K562 (cell line): ENCODE measurements around the gene C1orf74. TPM values are rescaled to one million over a fixed set of nuclear protein-coding genes. Genes with fewer than 3 reads are reported as not detected.

ENCODE experiments used
- ARNT ChIP-seq, 2 experiments: fragments of 450-650 bp; IDR thresholded peaks; 2 replicates each; pipeline ENCODE4 v1.6.1; 2016; ENCODE audit warnings: mild to moderate bottlenecking in 1 of 2
- CCAR2 ChIP-seq: fragments of 200-400 bp; formaldehyde crosslinking; IDR thresholded peaks from 2 replicates; pipeline ENCODE4 v1.6.1; 2017; ENCODE audit warnings: mild to moderate bottlenecking, low read depth, low read length
- CXXC5 ChIP-seq: fragments of 250-450 bp; sonication (Bioruptor Pico); IDR thresholded peaks from 2 replicates; pipeline ENCODE4 v1.8.0; 2022; ENCODE audit warnings: inconsistent platforms, mild to moderate bottlenecking, moderate library complexity
- E2F6 ChIP-seq, 2 experiments: IDR thresholded peaks; 2 replicates each; pipeline ENCODE4 v1.6.1; 2011; ENCODE audit warnings: borderline replicate concordance in 1 of 2, control low read depth in 1 of 2, low read depth in 1 of 2, low read length in 1 of 2, mild to moderate bottlenecking in 1 of 2, mixed read lengths in 1 of 2, moderate library complexity in 1 of 2; ENCODE audit not compliant: insufficient read depth in 1 of 2, insufficient read length in 1 of 2, poor library complexity in 1 of 2, severe bottlenecking in 1 of 2; ENCODE audit errors: extremely low read depth in 1 of 2
- HEY1 ChIP-seq: fragments of 250-450 bp; sonication (Bioruptor Pico); IDR thresholded peaks from 2 replicates; pipeline ENCODE4 v1.5.0; 2020; ENCODE audit warnings: mild to moderate bottlenecking, moderate library complexity, borderline replicate concordance
- MAFK ChIP-seq: IDR thresholded peaks from 2 replicates; pipeline ENCODE4 v1.6.1; 2011; ENCODE audit warnings: low read length, improper control_type of control experiment
- MEIS2 ChIP-seq: fragments of 450-650 bp; IDR thresholded peaks from 2 replicates; pipeline ENCODE4 v1.6.1; 2014; ENCODE audit warnings: mild to moderate bottlenecking; ENCODE audit not compliant: partially characterized antibody
- RERE ChIP-seq: sonication (generic); formaldehyde crosslinking; IDR thresholded peaks from 2 replicates; pipeline ENCODE4 v1.8.0; 2023; ENCODE audit warnings: missing genetic modification reagents, mild to moderate bottlenecking, borderline replicate concordance
- SRSF3 ChIP-seq: fragments of 200-400 bp; formaldehyde crosslinking; IDR thresholded peaks from 2 replicates; pipeline ENCODE4 v1.6.1; 2016; ENCODE audit warnings: mild to moderate bottlenecking, low read length, moderate library complexity; ENCODE audit not compliant: insufficient read depth
- STAT6 ChIP-seq: sonication (generic); formaldehyde crosslinking; IDR thresholded peaks from 2 replicates; pipeline ENCODE4 v1.8.1; 2023; ENCODE audit warnings: mild to moderate bottlenecking, missing genetic modification reagents
- TEAD2 ChIP-seq: fragments of 450-650 bp; IDR thresholded peaks from 2 replicates; pipeline ENCODE4 v1.6.1; 2016; ENCODE audit warnings: missing genetic modification characterization, control low read depth, missing compliant biosample characterization
- XRCC5 ChIP-seq: fragments of 200-400 bp; formaldehyde crosslinking; IDR thresholded peaks from 2 replicates; pipeline ENCODE4 v1.6.1; 2017; ENCODE audit warnings: low read depth, mild to moderate bottlenecking, low read length
- ZNF134 ChIP-seq: fragments of 250-450 bp; sonication (Bioruptor Pico); conservative IDR thresholded peaks from 2 replicates; pipeline ENCODE4 v1.4.0; 2020
- ZNF197 ChIP-seq: fragments of 200-800 bp; sonication (Bioruptor generic); IDR thresholded peaks from 2 replicates; pipeline ENCODE4 v1.6.1; 2016; ENCODE audit warnings: low read depth, missing genetic modification characterization, missing compliant biosample characterization
- ZNF655 ChIP-seq: fragments of 250-450 bp; sonication (Bioruptor Pico); IDR thresholded peaks from 2 replicates; pipeline ENCODE4 v1.5.0; 2021
- polyA plus RNA-seq, 8 experiments: library from polyadenylated mRNA; depleted of rRNA in 4 of 8; stranded (reverse) in 5 of 8; unstranded in 3 of 8; fragments of >200 nt; fragmentation: Nextera tagmentation in 2 of 8; fragmentation: Illumina TruSeq in 1 of 8; extraction: Ambion mirVana in 2 of 8; extraction: Trizol in 1 of 8; gene quantifications; 2 replicates each; pipeline versions ENCODE4 v1.2.1 to v1.2.3, GENCODE V29; 2011 to 2014; ENCODE audit warnings: inconsistent platforms in 1 of 8, missing spikeins in 1 of 8
- total RNA-seq, 7 experiments: library from RNA; depleted of rRNA in 6 of 7; stranded (reverse); fragments of >200 nt in 6 of 7; fragmentation: Illumina TruSeq in 2 of 7; extraction: Trizol in 2 of 7; gene quantifications; 2 replicates each; pipeline versions ENCODE4 v1.2.1 to v1.2.3, GENCODE V29; 2011 to 2021; ENCODE audit warnings: low replicate concordance in 1 of 7

The C1orf74 gene
- total and polyA plus RNA-seq, 9 of the 15 experiments (the other 6 are each of a cell fraction or from before 2014, with no cell fraction given): 4.0 to 7.6 (median 5.7) TPM

DNA sequence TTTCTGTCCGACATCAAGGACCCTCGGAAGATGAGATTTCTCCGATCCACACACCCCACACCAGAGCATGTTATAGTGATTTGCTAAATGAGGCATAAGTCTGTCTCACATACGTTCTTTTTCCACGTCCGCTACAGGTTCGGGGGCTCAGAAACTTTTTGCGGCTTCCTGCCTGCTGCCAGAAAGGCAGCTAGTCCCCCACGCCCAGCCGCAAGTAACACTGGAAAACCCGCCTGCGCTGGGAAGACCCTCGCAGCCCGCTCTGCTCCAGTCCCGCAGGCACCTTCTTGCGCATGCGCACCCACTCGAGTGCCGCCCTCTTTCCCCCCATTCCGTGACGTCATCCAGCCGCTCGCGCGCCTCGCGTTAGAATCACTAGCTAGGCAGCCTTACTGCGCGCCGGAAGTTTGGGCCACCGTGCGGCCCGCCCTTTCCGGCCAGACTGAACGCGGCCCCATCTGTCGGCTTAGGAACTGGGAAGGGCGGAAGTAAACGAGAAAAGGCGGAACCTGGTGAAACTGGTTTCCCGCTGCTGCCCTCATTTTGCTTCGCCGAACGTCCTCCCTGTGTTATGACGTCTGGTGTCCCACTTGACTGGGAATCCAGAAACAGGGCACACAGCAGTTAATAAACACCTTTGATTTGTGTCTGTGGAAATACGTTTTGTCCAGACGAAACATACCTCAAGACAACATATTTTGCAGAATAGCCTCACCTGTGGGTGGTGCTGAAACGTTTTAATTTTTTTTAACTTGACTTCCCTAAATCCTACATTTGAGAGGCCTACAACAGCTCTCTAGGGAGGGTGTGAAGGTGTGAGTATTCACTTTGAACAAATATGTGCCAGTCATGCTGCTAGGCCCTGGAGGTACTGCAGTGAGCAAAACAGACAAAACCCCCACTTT, at the start of gene C1orf74 (continued):
- TF ChIP-seq STAT6 (CRISPR knock-in tag): peak; percentile 8; the same call in 1 of the 2 replicates
- peak; percentile 93 for TF ChIP-seq MEIS2
- no peak for TF ChIP-seq RERE (CRISPR knock-in tag)
- TF ChIP-seq E2F6 (IDR thresholded peaks at IDR 0.05; ENCODE audit: borderline replicate concordance in 1 of 2, extremely low read depth in 1 of 2, insufficient read depth in 1 of 2, insufficient read length in 1 of 2, low read depth in 1 of 2, low read length in 1 of 2, poor library complexity in 1 of 2, severe bottlenecking in 1 of 2): peak; percentile 95 to 97
- peak; percentile 92 for TF ChIP-seq CXXC5 (CRISPR knock-in tag)
- TF ChIP-seq ZNF655: no peak
- no peak for TF ChIP-seq CCAR2
- no peak; the same call in 1 of the 2 replicates for TF ChIP-seq TEAD2 (tag)
- peak; percentile 93; the same call in 1 of the 2 replicates for TF ChIP-seq ZNF197 (CRISPR knock-in tag)
- TF ChIP-seq HEY1 (CRISPR knock-in tag): peak; percentile 78; the same call in 1 of the 2 replicates
- no peak; the same call in 1 of the 2 replicates for TF ChIP-seq XRCC5
- TF ChIP-seq ARNT (IDR thresholded peaks at IDR 0.05): peak; percentile 52 to 53; a peak in 2 of 4 replicates
- TF ChIP-seq MAFK: peak; percentile 29
- peak; percentile 52; the same call in 1 of the 2 replicates for TF ChIP-seq ZNF134 (CRISPR knock-in tag)
- no peak for TF ChIP-seq SRSF3
